G401 (cell line): Measurements from ENCODE around the gene CDH4. TPM values are rescaled to one million over a fixed set of nuclear protein-coding genes. Genes with fewer than 3 reads are reported as not detected.

Source experiments
- DNase-seq: peaks from one replicate; pipeline ENCODE4 v3.0.0-alpha.2; 2015; ENCODE audit warnings: low spot score
- in situ Hi-C: cut with HindIII; loops from 2 replicates; pipeline ENCODE4 v1.10.0; 2016; ENCODE audit warnings: low sequenced_read_pairs, mixed read lengths
- total RNA-seq: library from RNA; depleted of rRNA; stranded (reverse); fragments of >200 nt; shearing (Covaris generic); gene quantifications from 2 replicates; pipeline ENCODE4 v1.2.3, GENCODE V29; 2014

CDH4 gene
- total RNA-seq, 1 experiment from 2014 or later, result 12.9 TPM

DNA sequence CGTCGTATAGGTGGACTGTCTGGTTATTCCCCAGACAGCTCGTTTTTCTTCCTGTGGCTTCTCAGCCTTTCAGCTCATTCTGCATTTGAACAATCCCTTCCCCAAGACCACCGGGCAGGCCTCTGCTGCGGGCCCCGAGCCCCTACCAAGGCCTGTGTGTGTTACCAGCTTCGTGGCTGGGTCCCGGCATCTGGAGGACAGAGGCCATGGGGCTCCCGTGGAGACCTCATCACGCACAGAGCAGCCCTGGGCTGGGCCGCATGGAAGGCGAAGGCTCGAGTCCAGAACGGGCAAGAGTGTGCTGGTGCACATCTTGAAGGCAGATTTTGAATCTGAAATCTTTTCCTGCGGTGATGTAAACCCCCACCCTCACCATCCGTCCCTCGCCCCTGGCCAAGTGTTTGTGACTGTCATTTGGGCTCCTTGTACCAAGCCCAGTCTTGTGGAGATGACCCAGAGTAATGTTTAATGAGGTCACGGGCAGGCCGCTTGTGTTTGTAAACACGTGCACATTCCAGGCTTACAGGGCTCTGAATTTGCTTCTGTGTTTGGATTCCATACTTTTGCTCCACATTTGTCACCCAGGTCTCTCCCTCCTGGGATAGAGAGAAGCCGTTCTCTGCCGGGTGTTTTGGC is 119.6 kb downstream of the CDH4 start:
- in situ Hi-C loops, result no loop called here
- no peak for DNase-seq

DNA sequence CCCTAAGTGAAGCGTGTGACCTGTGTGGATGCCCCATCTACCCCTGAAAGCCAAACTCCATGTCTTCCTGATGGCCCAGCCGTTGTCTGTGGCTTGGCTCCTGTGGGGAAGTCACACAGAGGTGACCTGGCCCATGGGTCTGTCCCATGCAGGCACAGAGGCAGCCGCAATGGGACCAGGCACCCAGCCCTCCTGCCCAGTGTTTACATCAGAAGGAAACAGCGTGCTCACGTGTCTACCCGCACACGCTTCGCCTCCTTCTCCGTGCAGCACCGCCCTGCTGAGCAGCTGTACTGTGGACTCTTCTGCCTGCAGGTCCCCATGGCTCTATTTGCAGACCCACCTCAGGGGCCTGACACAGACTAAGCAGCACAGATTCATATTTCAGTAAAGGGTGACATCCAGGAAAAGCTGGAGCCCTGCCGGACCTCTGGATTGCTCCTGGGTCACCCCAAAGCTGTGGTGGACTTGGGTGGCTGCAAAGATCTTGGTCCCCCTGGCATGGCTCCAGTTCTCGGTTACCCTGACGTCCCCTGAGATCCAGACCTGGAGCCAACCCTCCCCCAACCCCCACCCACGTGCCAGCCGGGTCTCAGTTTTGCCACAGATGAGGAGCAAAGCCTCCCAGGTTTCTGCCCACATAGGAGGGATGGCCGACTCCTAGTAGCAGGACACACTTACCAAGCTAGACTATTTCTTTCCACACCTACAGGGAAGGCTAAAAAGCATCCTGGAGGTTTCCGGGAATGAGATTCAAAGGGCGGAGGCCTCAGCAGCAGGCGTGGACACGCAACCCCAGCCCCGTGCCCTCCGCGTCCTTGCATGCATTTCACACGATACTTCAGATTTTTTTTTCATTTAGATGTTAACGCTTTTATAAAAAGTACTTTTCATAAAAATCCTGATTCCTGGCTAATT is 120.3 kb downstream of the CDH4 start:
- DNase-seq, result no peak
- in situ Hi-C loops, result no loop called here

DNA sequence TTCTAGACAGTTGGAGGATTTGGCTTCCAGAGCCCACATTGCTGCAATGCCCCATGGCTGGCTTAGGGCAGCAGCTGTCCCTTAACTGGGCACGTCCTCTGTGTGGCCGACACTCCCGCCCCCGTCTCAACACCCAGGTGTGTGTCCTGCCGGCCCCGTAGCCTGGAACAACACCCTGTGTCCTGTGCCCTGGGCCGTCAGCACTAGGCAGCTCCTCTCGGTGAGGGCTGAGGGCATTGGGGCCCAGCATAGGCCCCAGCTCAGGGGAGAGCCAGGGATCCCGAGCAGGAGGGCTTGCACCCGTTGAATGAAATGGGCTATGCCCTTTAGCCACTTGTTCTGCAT is 121.0 kb downstream of the CDH4 start:
- DNase-seq, result no peak
- in situ Hi-C loops, result no loop called here

DNA sequence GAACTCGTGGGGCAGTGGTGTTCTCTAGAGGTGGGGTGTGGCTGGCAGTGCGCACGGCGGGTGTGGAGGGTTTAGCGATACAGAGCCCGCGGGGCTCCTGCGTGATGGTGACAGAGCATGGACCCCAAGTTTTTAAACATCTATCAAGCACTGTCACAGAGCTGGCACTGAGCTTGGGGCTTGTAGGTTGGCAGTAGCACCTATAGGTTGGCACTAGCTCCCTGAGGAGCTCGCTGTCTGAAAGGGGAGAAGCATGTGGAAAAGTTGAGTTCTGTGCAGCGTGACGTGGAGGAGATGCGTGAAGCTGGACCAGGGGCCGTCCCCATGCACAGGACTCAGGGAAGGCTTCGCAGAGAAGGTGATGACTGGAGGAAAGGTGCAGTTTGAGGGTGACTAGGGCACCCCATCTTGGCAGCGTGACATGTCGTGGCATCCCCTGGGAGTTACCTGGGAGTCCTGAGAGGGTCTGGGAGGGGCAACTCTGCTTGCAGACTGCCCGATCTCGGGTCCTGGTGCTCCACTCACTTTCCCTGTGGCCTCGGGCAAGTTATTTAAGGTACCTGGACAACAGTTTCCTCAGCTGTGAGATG is 122.0 kb downstream of the CDH4 start:
- DNase-seq, result no peak
- in situ Hi-C loops, result no loop called here

DNA sequence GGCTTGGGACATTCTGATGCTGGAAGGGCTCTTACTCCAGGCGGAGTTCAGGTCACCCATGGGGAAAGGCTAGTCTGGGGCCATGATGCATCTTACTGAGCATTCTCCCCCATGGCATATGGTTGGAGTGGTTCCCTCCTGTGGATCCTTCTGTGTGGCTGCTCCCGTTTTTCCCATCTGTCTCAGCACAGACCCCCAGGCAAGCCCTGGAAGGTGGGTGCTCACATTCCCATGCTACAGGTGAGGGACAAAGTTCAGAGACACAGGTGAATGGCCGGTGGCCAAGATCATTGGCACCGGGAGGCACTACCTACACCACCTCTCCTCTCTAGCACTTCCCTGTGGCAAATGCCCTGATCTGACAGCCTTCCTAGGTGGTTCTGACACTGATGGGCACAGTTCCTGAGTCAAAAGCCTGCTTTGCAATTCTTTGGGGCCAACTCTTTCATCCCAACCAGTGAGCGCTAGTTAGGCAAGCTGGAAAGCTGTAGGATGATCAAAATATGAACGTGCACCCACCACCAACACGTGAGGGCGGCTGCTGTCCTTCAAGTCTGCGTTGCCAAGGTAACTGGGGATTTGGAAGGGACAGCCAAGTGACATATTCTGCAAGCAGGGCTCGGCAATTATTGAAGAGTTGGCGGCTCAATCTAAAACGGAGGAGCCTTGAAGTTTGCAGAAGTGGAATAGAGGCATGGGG is 124.6 kb downstream of the CDH4 start:
- no peak for DNase-seq
- in situ Hi-C loops, result no loop called here

DNA sequence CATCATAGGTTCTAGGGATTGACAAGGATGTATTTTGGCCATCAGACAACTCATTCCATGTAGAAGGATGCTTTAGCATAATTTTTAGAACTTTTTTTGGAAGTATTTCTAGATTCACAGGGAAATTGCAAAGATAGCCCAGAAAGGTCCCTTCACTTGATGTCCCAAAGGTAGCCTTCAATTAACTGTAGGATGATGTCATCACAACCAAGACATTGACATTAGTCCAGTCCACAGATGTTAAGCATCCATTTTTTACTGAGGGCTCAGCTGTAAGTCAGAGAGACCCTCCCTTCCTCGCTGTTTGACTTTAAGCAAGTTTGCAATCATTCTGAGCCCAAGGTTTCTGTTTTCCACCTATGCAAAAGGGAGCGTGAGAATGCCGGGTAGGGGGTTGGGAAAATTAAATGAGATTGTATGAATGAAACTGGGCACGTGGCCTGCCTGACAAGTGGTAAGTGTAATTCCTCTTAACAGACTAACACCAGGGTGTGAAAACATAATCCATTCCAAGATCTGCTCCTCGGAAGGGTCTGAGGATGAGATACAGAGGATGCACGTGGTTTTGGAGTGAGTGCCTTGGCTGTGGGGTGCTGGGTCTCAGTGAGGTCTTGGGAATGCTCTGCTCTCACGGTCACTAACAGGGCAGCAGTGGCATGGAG is 126.8 kb downstream of the CDH4 start:
- DNase-seq, result no peak
- in situ Hi-C loops, result no loop called here

DNA sequence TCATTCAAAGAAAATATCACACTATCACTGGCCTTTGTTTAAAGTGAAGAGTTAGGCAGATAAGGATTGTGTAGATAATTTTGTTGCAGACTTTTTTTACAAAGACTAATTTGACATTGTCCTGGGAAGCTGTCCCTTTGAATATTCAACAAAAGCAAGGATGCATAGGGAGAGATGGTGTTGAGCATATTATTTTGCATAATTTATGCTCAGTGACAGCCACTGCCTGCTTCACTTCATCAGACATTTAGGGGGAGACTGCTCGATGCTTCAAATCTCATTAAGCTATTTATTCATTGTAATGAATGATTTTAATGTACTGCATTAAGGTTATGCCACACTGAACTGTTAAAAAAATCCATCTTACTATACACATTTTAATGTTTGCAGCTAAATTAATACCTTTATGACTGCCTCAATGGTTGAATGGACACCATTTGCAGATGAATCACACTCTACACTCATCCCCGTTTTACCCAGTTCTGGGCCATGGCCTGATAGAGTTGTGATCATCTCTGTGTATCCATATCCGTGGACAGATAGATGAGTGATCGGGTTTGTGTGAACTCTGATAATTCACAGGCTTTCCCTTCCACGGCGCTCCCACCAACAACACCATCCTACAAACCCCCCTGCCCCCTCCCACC is 128.0 kb downstream of the CDH4 start:
- in situ Hi-C loops, result no loop called here

DNA sequence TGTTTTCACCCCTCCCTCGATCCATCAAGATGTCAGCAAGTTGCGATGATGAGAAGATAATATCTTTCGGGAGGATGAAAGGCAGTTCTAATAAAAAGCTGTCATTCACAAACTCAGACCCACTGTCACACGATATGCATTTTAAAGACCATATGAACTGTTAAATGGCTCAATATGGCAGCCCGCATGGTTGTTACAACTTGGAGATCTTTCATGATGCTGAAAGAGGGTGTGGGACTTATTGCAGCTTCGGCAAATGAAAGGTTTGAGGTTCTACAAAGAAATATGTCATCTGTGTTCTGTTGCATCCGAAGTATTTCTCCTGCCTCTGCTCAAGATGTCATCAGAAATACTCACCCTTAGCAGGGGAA is 128.5 kb downstream of the CDH4 start:
- no peak for DNase-seq
- in situ Hi-C loops, result no loop called here

More for the DNA sequence above, 128.0 kb downstream of the CDH4 start:
- DNase-seq, result no peak

DNA sequence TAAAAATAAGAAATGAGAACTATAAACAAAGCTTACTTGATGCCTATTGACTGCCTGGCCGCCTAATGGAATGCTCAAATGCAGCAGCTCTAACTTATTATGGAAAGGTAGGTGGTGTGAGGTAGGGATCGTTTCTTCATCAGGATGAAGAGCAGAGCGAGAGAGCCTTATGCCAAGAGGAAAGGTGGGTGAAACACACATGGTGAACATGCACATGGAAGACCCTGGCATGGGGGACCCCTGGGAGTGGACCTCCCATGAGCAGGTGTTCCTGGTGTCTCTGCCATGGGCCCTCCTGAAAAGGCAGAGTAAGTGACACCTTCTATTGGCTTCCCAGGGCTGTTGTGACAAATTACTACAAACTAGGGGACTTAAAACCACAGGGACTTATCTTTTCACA is 130.1 kb downstream of the CDH4 start:
- no peak for DNase-seq
- in situ Hi-C loops, result no loop called here

DNA sequence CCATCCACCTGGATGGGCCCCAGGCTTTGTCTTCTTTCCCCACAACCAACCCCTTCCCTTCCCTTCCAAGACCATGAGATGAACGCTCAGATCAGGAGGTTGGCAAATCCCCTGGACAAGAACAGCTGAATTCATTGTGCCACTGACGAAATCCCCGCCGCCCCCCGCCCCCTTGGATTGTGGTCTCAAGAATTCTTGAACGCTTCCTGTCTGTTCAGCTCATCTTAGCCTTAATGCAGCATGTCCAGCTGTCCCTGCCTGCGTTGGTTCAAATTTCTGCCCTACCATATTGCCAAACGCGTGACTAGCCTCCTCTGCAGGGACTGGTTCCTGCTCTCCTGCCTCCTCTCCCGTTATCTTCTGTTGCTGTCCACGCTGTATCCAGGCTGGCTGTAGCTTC is 133.2 kb downstream of the CDH4 start:
- in situ Hi-C loops, result no loop called here

DNA sequence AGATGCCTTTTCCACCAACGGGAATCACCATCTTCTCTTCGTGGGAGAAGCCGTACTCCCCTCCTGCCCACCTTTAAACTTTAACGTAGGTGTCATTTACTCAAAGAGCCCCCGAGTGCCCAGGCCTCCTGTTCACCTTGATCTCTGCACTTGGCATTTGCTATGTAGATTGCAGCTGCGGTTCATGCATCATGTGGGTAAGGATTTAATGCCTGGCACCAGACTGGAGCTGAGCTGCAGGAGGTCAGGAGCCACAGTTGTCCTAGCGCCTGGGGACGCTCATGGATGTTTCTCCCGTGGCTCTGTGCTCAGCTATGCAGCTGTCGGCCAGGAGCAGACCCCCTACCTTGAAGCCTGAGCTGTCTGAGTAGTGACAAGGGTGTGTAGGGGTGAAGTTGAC is 133.7 kb downstream of the CDH4 start:
- in situ Hi-C loops, result no loop called here
- DNase-seq, result no peak

More for the DNA sequence above, 133.2 kb downstream of the CDH4 start:
- no peak for DNase-seq

DNA sequence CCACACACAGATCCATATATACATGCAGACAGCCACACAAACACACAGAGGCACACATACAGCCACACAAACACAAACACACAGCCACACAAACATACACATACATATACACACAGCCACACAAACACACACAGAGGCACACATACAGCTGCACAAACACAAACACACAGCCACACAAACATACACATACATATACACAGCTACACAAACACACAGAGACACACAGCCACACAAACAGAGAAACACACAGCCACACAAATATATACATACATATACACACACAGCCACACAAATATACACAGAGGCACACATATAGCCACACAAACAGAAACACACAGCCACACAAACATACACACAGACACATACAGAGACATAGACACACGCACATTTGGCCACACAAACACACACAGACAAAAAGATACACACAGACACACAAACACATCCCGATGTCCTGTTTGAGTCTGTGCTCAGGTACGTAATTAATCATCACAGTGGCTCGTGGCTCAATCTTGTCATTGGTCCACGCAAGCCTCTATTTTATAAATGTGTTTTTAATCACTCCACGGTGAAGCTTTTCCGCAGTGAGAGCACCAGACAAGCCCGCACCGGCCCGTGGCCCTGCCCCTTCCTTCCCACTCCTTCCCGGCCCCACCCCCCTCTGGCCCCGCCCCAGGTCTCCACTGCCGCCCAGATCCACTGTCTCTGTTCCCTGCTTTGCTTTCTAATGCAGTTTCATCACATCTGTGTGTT is 135.3 kb downstream of the CDH4 start:
- DNase-seq, result no peak

DNA sequence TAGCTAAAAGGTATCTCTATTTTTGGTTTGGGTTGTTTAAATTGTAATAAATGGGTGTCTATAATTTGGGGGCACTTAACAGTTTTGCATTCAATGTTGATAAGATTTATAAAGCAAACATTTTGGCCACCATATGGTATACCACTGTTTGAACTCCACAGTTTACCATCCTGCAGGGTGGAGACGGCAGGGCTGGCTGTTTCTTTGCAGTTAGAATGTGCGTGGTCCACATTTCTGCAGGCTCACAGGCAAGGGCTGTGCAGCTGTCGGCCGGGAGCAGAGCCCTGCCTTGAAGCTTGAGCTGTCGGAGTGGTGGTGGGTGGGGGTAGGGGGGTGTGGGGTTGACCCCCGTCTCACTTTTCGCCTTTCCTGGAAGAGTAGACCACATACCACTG is 135.9 kb downstream of the CDH4 start:
- in situ Hi-C loops, result no loop called here
- no peak for DNase-seq

More for the DNA sequence above, 135.3 kb downstream of the CDH4 start:
- in situ Hi-C loops, result no loop called here

DNA sequence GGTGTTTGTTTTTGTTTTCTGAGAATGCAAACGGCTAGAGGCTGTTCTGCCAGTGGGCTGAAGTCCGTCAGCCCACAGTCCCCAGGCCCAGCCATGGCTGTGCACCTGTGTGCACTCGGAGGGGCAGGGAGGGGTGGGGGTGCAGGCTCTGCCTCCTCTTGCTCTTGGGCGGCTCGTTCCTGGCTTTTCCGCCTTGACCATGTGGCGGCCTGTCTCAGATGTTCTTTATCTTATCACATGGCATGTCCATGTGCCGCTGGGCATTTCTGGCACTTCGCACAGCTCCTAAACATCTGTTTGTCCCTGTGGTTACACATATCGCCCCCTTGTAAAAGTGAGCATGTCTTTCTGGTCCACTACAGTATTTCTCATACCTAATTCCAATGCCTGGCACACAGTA is 137.0 kb downstream of the CDH4 start:
- in situ Hi-C loops, result no loop called here
- no peak for DNase-seq

DNA sequence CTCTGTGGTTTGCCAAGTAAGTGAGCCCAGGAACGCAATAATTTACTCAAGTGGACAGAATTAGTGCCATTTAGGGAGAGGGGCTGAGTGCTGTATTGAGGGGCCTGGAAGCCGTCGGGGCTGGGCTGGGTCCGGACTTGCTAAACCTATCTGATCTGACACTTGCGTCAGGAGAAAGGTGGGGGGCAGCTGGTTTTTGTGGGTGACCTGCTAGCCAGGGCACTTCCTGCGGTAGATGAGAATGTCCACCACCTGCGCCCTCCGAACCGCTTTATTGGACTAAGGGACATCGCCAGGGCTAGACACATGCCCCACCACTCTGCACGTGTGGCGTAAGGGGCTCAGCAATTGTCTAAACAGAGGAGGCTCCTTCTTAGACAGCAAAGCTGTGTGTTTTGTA is 139.1 kb downstream of the CDH4 start:
- no peak for DNase-seq
- in situ Hi-C loops, result no loop called here

DNA sequence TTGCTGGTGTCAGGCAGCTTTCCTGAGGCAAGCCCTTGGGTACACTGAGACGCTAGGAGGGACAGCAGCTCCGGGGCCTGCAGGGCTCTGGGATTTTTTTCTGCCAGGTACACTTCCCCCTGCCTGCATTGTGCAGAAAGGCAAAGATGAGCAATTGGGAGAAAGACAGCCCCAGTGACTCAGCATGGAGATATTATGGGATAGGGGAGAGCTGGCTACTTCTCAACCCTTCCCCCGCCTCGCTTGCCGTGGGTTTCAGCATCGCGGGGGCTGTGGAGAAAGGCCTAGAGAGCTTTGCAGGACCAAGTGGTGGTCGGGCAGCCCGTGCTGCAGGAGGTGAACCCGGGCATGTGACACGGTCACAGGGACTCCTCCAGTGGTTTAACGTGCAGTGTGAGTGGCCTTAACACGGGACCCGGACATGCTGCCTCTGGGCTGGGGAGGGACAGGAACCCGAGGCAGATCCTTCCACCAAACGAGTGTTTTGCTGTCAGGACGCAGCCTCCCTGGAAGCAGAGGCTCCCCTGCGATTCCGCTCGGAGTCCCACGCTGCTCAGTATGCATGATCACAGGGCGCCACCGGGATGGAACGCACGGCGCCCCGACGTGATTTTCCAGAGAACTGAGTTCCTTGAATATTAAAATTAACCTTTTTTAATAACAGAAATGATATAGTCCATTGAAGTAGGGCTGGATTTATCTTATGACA is 139.9 kb downstream of the CDH4 start:
- no peak for DNase-seq
- in situ Hi-C loops, result no loop called here

DNA sequence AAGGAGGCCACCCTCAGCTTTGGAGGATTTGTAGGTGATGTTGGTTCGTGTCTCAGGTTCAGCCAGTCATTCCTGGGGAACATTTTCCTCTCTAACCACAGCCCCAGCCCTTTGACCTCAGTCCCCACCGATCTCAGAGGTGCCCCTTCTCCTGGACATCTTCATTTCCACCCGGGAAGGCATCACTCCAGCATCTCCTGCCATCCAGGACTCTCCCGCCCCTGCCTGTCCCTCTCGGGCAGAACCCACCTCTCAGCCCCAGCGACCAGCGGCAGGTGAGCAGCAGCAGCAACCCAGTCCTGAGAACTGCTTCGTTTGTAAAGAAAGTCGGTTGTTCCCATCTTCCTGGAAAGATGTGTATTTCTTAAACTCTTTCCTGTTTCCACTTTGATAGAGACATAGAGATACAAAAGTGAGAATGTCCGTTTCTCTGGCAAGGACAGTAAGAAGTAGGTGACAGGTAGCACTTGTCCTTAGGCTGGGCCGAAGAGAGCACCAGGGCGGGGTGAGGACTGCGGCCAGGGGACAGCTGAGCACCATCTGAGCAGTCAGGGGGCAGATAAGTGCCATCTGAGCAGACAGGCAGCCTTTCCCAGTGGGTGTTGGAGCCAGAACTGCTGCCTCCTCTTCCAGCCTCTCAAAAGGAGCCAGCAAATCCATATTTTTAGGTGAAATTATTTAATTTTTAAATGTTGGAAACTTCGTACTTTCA is 142.2 kb downstream of the CDH4 start:
- no peak for DNase-seq
- in situ Hi-C loops, result no loop called here
